DMS79 treated with DMSO at 0.1 percent for 48 hours (cell line): ENCODE data around the gene UBE2Z.
A peak's percentile ranks its signal among the peaks of the same experiment; 100 is the strongest.
"Not testable (repeated sequence)": the region's sequence is repeated elsewhere in the genome, so short reads cannot be mapped to it uniquely, and the experiment has no call there.

Experiments
- DNase-seq: peaks from one replicate; lab custom pipeline; 2025; lab: John Stamatoyannopoulos, UW

UBE2Z gene

DNA sequence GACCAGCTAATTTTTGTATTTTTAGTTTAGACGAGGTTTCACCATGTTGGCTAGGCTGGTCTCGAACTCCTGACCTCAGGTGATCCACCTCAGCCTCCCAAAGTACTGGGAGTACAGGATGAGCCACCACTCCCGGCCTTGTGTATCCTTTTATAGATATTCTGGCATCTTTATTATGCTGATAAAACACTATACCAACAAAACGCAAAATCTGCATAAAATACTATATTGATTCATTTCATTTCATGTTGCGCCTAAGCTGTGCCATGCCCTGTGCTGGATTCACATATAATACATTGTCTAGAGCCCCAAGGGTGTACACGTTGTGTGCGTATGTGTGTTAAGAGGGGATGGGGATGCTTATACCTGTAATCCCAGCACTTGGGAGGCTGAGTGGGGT lies 3.8 kb upstream of the UBE2Z start:
- DNase-seq = no peak

DNA sequence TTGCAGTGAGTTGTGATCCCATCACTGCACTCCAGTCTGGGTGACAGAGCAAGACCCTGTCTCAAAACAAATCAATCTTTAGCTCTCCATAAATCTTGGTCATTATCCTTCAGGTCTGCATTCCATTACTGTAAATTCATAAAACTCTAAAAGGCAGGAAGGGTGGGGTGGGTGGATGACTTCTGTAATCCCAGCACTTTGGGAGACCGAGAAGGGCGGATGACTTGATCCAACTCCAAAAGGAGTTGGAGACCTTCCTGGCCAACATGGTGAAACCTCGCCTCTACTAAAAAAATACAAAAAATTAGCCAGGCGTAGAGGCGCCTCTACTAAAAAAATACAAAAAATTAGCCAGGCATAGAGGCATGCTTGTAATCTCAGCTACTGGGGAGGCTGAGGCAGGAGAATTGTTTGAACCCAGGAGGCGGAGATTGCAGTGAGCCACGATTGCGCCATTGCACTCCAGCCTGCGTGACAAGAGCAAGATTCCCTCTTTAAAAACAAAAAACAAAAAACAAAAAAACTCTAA lies 2.2 kb upstream of the UBE2Z start:
- no peak for DNase-seq

DNA sequence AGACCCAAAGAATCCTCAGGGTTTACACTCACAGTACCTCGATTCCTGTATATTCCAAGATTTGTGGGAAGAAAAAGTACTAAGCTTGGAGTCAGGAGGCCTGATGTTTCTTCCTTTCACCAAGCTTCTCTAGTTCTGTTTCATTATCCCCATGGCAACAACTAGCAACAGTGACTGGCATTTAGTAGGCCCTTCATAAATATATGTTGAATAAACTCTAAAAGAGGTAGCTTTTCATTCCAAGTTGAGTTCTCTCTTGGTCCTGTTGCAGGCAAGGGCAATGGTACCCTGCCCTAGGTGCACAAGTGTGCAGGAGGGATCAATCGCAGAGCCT lies 527 bp upstream of the UBE2Z start:
- peak; percentile 30 for DNase-seq

DNA sequence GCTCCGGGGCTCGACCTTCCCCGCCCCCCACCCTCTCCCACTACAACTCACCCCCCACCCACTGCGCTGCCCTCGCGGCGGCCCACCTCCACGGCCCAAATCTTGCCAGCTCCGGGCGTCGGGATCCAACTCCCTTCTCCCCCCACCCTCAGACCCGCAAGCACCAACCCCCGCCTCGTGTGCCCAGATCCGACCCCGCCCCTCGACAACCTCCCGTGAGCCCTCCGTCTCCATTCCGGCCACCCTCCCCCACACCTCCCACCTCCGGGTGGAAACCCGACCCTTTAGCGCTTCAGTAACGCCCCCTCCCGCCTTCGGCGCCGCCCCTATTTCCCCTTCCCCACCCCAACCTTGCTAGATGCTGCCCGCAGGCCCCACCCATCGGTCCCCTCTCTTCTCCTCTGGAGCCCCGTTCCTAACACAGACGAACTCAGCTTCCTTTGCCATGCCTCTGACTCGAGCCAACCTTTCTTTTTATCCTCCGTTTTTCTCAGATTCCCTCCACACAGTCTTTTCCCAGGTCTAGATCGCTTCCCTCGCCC lies 717 bp downstream of the UBE2Z start:
- DNase-seq = peak; percentile 80

DNA sequence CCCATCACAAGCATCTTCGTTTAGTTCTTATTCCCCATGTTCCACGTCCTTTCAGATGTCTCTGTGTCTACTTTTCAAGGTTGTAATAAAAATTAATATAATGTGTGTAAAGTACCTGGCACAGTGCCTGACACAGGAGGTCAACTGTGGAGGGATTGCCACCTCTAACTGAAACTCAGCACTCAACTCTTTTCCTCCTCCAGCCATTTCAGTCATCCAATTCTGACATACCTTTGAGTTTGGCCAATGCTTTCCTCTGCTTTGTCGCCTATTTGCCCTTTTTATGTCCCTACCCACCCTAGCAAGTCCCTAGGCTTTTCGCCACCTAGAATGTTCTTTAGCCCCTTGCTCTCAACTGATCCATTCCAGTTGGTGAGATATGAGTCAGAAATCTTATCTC lies 1.6 kb downstream of the UBE2Z start:
- DNase-seq = no peak

DNA sequence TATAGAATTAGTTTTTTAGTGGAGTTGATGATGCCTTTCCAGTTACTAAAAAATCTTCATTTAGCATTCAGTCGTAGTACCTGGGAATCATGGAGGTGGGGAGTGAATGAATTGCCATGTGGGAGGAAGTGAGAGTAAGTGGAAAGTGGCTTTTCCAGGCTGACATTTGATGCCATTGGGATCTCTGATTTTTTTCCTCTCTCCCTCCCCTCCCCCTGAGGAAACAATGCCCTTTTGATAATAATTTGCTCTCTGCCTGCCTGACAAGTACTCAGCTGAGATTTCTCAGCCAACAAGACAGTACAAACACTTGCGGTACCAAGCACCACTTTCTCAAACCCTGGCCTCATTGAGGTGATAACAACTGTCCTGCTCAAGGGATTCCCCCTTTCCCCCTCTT lies 2.2 kb downstream of the UBE2Z start:
- no peak for DNase-seq

DNA sequence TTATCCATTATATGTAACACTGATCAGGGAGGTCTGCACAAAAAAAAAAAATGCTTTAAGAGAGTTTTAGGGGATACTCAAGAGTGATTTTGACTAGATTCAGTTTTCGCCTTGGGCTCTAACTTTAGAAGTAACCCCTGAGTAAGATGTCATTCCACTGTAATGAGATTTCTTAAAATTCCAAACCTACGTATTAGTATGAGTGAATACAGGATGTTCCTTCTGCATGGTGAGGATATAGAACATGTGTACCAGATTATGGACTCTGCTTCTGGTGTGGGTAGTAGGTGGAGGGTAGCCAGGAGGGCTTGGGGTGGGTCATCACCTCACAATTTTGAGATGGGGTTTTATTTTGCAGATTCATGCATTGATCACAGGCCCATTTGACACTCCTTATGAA lies 4.3 kb downstream of the UBE2Z start:
- no peak for DNase-seq

DNA sequence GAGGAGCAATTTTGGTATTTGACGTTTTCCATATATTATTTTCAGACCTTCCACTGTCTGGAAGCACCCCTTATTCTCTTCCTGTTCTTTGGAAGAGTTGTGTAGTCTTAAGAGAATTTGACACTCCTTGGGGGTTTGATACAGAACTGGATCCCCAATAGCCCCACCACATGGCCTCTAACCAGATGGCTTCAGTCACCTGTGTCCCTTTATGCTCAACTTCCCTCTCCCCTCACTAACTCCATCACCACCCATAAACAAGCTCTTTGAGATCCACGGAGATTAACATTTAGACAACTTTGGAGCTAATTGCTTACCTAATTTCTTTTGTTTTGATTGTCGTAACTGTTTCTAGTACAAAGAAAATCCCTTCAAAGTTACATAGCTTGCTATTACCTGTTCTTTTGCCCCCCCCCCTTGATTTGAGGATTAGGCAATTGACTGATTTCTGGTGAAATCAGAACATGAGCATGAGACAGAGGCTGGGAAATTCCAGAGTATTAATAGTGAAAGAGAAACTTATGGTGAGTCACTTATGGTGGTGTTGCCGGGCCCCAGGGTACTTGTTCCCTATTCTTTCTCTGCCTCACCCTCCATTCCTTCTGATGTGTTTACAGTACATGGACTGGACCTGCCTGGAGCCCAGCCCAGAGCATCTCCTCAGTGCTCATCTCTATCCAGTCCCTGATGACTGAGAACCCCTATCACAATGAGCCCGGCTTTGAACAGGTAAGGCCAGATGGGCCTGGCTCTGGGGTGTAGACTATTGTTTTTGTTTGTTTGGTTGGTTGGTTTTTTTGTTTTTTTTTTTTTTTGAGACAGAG lies 7.5 kb downstream of the UBE2Z start:
- no peak for DNase-seq

DNA sequence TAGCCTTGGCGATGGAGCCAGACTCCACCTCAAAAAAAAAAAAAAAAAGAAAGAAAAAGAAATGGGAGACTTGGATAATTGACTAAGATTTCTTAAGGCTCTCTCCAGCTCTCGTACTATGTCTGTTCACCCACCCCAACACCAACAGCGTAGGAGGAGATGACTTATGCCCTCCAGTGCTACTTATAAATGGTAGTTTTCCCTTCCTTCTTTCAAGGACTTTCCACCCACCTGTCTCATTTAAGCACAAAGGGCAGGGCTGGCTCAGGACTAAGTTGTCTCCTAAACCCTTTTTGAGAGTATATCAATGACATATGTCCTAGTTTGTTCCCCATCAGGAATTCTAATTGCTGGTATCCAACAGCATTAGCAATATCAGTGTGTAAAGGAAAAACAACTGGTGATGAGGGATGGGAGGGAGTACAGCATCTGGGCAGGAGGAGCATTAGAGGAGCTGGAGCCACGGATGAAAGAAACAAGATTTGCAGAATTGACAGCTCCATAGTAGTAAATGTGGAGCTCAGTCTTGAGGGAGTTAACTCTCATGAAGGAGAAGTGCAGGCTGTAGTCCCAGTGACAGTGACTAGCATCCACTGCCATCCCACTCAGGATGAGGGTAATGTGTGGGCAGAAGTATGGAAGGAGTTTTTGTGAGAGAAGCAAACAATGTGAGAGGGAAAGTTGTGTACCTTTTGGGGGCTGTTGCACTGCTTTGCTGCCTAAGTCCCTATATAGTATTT lies 17.2 kb downstream of the UBE2Z start:
- no peak for DNase-seq

DNA sequence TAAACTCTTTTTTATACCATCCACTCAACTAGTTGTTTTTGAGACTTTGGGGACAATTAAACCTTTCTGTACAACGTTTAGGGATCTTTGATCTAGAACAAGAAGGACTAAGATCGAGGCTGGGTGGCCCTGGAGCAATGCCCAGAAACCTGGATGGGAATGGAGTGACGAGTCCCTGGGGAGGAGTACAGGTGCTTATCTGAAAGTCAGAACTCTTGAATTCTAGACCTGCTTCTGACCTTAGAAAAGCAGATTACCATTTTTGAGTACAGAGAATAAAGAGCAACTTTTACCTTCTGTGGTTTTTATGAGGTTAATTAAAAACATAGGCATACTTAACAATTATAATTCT lies 17.8 kb downstream of the UBE2Z start:
- DNase-seq = peak; percentile 11

DNA sequence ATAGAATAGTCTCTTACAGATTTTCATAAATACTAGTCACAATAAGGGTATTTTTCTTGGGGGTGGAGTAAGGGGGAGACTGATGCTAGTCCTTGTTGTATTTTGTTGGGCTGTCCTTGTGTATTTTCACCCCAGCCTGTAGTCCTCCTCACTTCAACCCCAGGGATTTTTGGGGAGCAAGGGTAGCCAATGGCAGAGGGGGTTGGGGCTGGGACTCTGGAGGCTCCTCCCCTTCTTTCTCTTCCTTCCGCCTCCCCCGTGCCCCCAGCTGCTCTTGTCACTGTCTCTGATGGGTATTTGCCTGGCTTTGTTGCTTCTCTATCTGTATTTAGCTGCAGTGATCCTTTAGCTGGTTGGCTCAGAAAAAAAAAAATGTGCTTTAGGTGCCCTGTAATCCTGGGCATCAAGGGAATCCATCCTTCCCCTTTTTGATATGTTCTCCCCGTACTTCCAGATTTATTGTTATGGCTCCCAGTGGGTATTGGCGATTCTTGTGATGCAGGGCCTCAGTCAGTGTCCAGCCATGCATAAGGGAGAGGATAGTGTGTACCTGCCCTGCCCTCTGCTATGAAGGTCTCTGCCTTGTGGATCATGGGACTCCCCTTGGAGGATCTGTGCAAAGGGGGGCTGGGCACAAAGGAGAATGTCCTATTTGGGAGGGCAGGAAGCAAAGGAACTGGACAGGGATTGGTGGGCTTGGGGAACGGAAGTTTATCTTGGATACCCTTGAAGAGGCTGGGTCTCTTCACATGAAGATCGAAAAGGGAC lies 20.0 kb downstream of the UBE2Z start:
- no peak for DNase-seq

DNA sequence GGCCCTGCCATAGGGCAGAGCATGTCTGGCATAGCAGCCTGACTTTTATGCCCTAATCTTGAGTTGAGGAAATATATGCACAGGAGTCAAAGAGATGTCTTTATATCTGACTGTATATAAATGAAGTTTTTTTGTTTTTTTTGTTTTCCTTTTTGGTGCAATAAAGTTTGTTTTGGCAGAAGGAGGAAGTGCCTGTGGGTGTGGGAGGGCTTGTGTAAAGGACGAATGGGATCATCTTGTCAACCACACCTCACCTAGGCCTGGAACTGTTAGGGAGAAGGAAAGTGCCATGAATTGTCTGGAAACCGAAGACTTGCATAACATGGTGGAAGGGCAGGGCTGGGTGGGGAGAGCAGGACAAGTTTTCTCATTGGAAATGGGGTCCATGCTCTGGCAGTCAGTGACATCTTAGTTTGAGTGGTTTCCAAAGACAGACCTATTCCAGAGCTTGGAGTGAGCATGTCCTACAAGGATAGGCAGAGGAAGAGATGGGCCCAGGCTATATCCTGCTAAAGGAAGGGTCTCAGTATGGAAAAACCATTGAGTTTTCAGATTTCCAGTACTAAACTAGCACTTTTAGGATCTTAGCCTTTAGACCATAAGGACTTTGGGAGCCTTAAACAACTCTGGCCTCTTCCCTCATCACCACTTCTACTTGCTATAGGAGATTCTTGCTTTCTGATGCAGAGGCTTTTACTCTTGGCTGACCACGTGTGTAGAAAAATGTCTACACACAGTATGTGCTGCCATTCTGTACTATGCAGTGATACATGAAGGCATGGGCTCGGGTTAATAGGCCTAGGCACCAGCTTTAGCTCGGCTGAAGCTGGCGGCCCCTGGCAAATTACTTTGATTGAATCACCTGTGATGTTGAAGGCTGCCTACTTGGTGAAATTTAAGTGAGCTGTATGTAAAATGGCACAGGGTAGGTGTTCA lies 20.9 kb downstream of the UBE2Z start:
- DNase-seq = no peak

DNA sequence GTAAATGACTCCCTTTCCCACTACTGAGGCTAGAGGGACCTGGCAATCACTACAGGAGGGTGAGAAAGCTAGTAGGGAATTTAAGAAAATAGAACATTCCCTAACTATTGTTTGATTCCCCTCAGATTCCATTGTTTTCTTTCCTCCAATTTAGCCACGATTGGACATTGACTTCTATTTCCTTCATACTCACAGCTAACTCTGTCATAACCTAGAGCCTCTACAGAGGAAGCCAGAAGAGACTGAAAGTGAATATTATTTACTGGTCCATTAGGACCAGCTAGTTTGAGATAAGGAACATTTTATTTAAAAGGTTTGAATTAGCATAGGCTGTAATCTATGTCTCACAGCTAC lies 21.6 kb downstream of the UBE2Z start:
- DNase-seq = no peak

DNA sequence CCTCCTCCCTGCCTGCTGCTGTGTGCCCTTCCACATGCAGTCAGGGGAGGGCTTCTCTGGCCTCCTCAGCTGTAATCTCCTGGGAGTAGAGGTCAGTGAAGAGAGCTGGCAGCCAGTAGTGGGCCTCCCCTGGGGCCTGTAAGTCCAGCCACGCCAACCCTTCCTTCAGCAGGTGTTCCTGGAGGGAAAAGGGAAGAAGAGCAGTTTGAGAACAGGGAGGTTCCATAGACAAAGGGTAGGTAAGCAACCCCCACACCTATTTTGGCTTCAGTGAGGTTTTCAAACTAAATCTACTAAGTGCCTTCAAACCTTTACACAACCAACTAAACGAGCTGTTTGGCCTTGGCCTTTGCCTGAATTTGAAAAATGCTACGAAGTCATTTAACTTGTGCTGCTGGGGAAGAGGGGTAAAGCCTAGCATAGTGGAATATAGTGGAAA lies 22.2 kb downstream of the UBE2Z start:
- no peak for DNase-seq

DNA sequence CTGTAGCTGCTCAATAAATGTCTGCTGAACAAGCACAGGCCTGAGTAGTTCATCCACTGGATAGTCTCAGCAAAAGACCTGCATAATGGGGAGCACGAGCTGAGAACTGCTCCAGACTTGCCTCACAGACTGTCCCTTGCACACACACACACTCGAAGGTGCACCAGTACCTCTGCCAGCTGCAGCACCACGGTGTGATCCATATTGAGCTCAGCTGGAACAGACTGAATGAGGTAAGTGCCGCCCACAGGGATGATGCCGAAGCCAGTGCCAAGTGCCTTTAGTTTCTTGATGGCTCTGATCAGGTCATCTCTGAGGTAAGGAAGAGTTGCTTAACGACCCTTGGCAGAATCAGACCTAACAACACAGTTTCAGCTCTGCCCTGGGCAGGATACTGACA lies 24.8 kb downstream of the UBE2Z start:
- DNase-seq = no peak

DNA sequence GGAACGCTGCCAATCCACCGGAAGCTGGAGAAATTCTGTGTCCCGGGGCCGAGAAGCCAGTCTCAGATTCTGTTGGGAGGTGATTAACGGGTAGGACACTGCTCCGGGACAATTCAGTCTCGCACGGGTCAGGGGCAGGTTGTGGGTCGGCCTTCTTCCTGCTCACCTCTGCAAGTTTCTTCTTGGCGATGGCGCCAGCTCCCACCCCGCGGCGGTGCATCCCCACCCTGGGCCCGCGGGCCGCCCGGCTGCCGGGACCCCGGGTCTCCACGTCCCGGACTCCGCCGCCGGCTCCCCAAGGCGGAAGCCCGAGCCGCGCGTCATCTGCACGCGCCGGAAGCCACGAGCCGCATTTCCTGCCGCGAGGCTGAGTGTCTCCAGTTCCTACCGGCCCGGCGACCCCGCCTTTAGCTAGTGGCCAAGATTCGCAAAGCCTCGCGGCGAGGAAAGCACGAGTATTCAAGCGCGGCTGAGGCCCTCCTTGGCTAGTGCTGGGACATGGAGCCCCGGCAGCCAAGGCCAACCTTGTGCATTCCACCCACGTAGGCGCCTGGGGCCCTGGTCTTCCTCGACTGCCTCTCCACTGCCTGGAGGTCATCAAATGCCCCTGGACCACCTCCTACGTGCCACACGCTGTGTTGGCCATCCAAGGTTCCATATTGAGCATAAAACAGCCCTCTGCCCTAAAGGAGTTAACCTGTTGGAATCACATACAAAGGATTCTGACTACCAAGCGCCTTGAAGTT lies 36.5 kb downstream of the UBE2Z start, which contains the start of gene SNF8:
Gene SNF8 (minus strand): TSS at position 328 of the 746 bp plus-strand sequence. CDS start 108 bp downstream, at position 220.
- peak; percentile 80 for DNase-seq

DNA sequence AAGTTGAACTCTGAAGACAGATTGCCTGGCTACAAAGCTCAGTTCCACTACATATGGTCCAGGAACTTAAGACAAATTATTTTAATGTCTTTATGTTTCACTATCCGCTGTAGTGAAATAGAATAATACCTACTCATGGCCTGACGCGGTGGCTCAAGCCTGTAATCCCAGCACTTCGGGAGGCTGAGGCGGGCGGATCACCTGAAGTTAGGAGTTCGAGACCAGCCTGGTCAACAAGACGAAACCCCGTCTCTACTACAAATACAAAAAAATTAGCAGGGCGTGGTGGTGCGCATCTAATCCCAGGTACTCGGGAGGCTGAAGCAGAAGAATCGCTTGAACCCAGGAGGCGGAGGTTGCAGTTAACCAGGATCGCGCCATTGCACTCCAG lies 37.0 kb downstream of the UBE2Z start:
- not testable (repeated sequence) for DNase-seq

DNA sequence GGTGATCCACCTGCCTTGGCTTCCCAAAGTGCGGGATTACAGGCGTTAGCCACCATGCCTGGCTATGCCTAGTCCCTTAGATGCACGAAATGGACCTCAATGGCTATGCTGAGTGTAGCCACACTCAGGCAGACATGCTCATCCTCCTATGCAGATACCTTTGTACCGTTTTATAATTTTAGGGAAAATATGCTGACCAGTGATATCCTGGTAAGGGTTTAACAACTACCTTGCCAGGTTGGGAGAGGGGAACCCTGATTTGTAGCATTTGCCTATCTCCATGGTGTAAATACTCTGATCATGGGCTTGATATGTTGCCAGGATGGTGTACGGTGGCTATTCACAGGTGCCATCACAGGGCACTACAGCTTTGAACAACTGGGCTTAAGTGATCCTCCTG lies 43.4 kb downstream of the UBE2Z start:
- DNase-seq = no peak

DNA sequence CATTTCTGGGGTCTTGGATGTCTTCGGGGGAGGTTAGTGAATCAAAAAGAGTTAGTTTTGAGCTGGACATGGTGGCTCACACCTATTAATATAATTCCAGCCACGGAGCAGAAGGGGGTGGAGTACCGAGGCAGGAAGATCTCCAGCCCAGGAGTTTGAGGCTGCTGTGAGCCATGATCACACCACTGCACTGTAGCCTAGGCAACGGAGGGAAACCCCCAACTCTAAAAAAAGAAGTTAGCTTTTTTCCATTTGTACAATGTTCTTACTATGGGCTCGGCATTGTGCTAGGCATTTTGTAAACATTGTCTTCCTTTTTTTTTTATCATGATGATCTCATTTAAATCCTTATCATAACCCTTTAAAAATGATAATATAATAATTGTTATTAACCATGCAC lies 44.7 kb downstream of the UBE2Z start:
- no peak for DNase-seq

DNA sequence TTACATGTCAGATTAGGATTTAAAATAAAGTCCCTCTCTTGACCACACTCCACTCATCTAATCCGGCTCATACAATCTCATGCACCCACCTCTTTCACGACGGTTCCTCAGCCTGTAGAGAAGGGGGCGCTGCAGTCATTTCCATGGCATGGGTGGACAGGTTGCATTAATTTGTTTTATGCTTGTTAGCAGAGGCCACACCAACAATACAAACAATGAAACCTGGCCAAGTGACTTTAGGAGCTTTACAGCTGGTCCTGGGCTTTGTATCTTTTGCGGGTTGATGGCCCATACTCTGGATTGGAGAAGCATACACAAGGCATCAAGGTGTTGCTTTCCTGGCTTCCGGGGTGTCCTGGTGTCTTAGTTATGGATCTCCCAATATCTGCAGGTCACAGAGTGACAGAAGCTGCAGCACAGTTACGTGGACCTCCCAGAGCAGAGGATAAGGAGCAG lies 46.1 kb downstream of the UBE2Z start:
- DNase-seq = no peak
